Measurements from ENCODE around the gene KLHL17.
"Not testable (repeated sequence)": the region's sequence is repeated elsewhere in the genome, so short reads cannot be mapped to it uniquely, and the experiment has no call there.

KLHL17 gene

GRCh38 chr1:982765-983436, 22.5 kb downstream of the KLHL17 start:
- DNase-seq (ENCODE audit: low read depth) = no peak

GRCh38 chr1:983798-984475, 23.6 kb downstream of the KLHL17 start:
- peak; percentile 44 for DNase-seq (ENCODE audit: low read depth)

- DNase-seq (ENCODE audit: low read depth) = no peak
Observed at GRCh38 chr1:984476-984814, 24.1 kb downstream of the KLHL17 start.

GRCh38 chr1:985126-985525, 24.7 kb downstream of the KLHL17 start:
- DNase-seq (ENCODE audit: low read depth) = no peak

- not testable (repeated sequence) for DNase-seq (ENCODE audit: low read depth)
Observed at GRCh38 chr1:988061-988460, 27.7 kb downstream of the KLHL17 start.

GRCh38 chr1:991275-991674, 30.9 kb downstream of the KLHL17 start:
- DNase-seq (ENCODE audit: low read depth) = not testable (repeated sequence)

GRCh38 chr1:991895-992294, 31.5 kb downstream of the KLHL17 start:
- DNase-seq (ENCODE audit: low read depth) = no peak

GRCh38 chr1:992362-992761, 32.0 kb downstream of the KLHL17 start:
- no peak for DNase-seq (ENCODE audit: low read depth)

GRCh38 chr1:993379-993995, 33.1 kb downstream of the KLHL17 start:
- DNase-seq (ENCODE audit: low read depth) = no peak

- not testable (repeated sequence) for DNase-seq (ENCODE audit: low read depth)
Observed at GRCh38 chr1:994546-994945, 34.2 kb downstream of the KLHL17 start.

GRCh38 chr1:995665-996633, 35.6 kb downstream of the KLHL17 start:
- no peak for DNase-seq (ENCODE audit: low read depth)

GRCh38 chr1:996851-997712, 36.7 kb downstream of the KLHL17 start:
- no peak for DNase-seq (ENCODE audit: low read depth)

GRCh38 chr1:997713-997992, 37.3 kb downstream of the KLHL17 start:
- DNase-seq (ENCODE audit: low read depth) = no peak

- DNase-seq (ENCODE audit: low read depth) = no peak
Observed at GRCh38 chr1:997993-998744, 37.8 kb downstream of the KLHL17 start.

- DNase-seq (ENCODE audit: low read depth) = no peak
Observed at GRCh38 chr1:998745-998994, 38.3 kb downstream of the KLHL17 start.

GRCh38 chr1:998995-999724, 38.8 kb downstream of the KLHL17 start:
- DNase-seq (ENCODE audit: low read depth) = no peak

GRCh38 chr1:999725-1000356, 39.5 kb downstream of the KLHL17 start, which contains the start of gene HES4:
Gene HES4 (minus strand): TSS chr1:1000097. CDS start chr1:999973, 124 bp downstream.
- no peak for DNase-seq (ENCODE audit: low read depth)

GRCh38 chr1:1000357-1001056, 40.1 kb downstream of the KLHL17 start:
- no peak for DNase-seq (ENCODE audit: low read depth)

Measured in stimulated activated CD8-positive, alpha-beta memory T cell treated with anti-CD3 and anti-CD28 coated beads, Interleukin-12 subunit alpha, Interleukin-12 subunit beta, amount 100 ng/mL, for 1 hour (primary cell).